Astrocyte (in vitro differentiated cells and primary cell): ENCODE data around the gene HM13.

Source experiments
- EZH2 ChIP-seq: IDR thresholded peaks from 2 replicates; pipeline ENCODE4 v1.6.1; 2012; ENCODE audit warnings: mild to moderate bottlenecking, low read length, inconsistent platforms; ENCODE audit not compliant: insufficient read depth
- TF ChIP-seq, protein P1 (sequence below): IDR thresholded peaks from 2 replicates; pipeline ENCODE4 v1.5.1; 2011; ENCODE audit warnings: low read depth, mild to moderate bottlenecking, inconsistent platforms, low read length, moderate library complexity; ENCODE audit not compliant: insufficient read depth

DNA sequence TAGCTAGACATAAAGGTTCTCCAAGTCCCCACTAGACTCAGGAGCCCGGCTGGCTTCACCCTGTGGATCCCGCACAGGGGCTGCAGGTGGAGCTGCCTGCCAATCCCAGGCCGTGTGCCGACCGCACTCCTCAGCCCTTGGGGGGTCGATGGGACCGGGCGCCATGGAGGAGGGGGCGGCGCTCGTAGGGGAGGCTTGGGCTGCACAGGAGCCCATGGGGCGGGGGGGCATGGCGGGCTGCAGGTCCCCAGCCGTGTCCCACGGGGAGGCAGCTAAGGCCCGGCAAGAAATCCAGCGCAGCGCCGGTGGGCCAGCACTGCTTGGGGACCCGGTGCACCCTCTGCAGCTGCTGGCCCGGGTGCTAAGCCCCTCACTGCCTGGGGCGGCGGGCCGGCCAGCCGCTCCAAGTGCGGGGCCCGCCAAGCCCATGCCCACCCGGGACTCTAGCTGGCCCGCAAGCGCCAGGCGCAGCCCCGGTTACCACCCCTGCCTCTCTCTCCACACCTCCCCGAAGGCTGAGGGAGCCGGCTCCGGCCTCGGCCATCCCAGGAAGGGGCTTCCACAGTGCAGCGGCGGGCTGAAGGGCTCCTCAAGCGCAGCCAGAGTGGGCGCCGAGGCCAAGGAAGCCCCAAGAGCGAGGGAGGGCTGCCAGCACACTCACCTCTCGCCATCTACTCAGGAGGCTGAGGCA lies 64.4 kb downstream of the HM13 start:
- TF ChIP-seq, protein P1, sequence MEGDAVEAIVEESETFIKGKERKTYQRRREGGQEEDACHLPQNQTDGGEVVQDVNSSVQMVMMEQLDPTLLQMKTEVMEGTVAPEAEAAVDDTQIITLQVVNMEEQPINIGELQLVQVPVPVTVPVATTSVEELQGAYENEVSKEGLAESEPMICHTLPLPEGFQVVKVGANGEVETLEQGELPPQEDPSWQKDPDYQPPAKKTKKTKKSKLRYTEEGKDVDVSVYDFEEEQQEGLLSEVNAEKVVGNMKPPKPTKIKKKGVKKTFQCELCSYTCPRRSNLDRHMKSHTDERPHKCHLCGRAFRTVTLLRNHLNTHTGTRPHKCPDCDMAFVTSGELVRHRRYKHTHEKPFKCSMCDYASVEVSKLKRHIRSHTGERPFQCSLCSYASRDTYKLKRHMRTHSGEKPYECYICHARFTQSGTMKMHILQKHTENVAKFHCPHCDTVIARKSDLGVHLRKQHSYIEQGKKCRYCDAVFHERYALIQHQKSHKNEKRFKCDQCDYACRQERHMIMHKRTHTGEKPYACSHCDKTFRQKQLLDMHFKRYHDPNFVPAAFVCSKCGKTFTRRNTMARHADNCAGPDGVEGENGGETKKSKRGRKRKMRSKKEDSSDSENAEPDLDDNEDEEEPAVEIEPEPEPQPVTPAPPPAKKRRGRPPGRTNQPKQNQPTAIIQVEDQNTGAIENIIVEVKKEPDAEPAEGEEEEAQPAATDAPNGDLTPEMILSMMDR = no peak
- TF ChIP-seq EZH2 = no peak
